ENCODE results near the gene ZBTB7C. TPM values are rescaled to one million over a fixed set of nuclear protein-coding genes. Genes with fewer than 3 reads are reported as not detected.
A peak's percentile ranks its signal among the peaks of the same experiment; 100 is the strongest.

The ZBTB7C gene
- total RNA-seq, 4 donors from 2014 or later = 5.0 to 14.1 (median 13.3) TPM

- ATAC-seq (ENCODE audit: low FRiP score) = no peak
Measured at GRCh38 chr18:48057018-48057417, 352.2 kb downstream of the ZBTB7C start.

GRCh38 chr18:48055351-48055750, 353.8 kb downstream of the ZBTB7C start:
- ATAC-seq (ENCODE audit: low FRiP score) = no peak
- no peak for DNase-seq (ENCODE audit: low spot score)
- no peak for TF ChIP-seq CTCF (IDR thresholded peaks at IDR 0.05)

More at GRCh38 chr18:48057018-48057417, 352.2 kb downstream of the ZBTB7C start:
- DNase-seq (ENCODE audit: low spot score) = no peak
- no peak for TF ChIP-seq CTCF (IDR thresholded peaks at IDR 0.05)

GRCh38 chr18:48053881-48054816, 355.0 kb downstream of the ZBTB7C start:
- no peak for TF ChIP-seq CTCF (IDR thresholded peaks at IDR 0.05)
- DNase-seq (ENCODE audit: low spot score) = no peak
- peak; percentile 43 for ATAC-seq (ENCODE audit: low FRiP score)

GRCh38 chr18:48052842-48053241, 356.3 kb downstream of the ZBTB7C start:
- ATAC-seq (ENCODE audit: low FRiP score) (no peak), DNase-seq (ENCODE audit: low spot score) (no peak)
- no peak for TF ChIP-seq CTCF (IDR thresholded peaks at IDR 0.05)

GRCh38 chr18:48051945-48052840, 357.0 kb downstream of the ZBTB7C start:
- DNase-seq (ENCODE audit: low spot score) = no peak
- ATAC-seq (ENCODE audit: low FRiP score) = no peak
- TF ChIP-seq CTCF (IDR thresholded peaks at IDR 0.05) = no peak

GRCh38 chr18:48050176-48050575, 359.0 kb downstream of the ZBTB7C start:
- ATAC-seq (ENCODE audit: low FRiP score) = peak; percentile 55
- DNase-seq (ENCODE audit: low spot score) = no peak
- TF ChIP-seq CTCF (IDR thresholded peaks at IDR 0.05) = no peak
